K562 (cell line): Measurements from ENCODE around the gene NIPAL3. TPM values are rescaled to one million over a fixed set of nuclear protein-coding genes. Genes with fewer than 3 reads are reported as not detected.

ENCODE experiments used
- BRCA1 ChIP-seq, 2 experiments: fragments of 450-650 bp in 1 of 2; sonication (generic) in 1 of 2; formaldehyde crosslinking in 1 of 2; IDR thresholded peaks; 2 replicates each; pipeline versions ENCODE4 v1.5.0 to v1.6.1; 2017 to 2020; ENCODE audit warnings: mild to moderate bottlenecking in 1 of 2, missing genetic modification reagents in 1 of 2
- BRD4 ChIP-seq: fragments of 200-600 bp; sonication (generic); IDR thresholded peaks from 2 replicates; pipeline ENCODE4 v1.6.1; 2017; ENCODE audit warnings: inconsistent platforms
- BRD9 ChIP-seq: fragments of 450-650 bp; IDR thresholded peaks from 2 replicates; pipeline ENCODE4 v1.6.1; 2018; ENCODE audit warnings: low read depth; ENCODE audit not compliant: partially characterized antibody
- CHD1 ChIP-seq: fragments of 200-600 bp; sonication (generic); IDR thresholded peaks from one replicate; pipeline ENCODE4 v1.6.1; 2012; ENCODE audit warnings: mild to moderate bottlenecking, moderate library complexity, low read length, inconsistent platforms
- KAT7 ChIP-seq: sonication (generic); formaldehyde crosslinking; IDR thresholded peaks from 2 replicates; pipeline ENCODE4 v1.8.0; 2022; ENCODE audit warnings: missing genetic modification reagents, mild to moderate bottlenecking, borderline replicate concordance
- SMAD1 ChIP-seq: fragments of 150-350 bp; IDR thresholded peaks from 2 replicates; pipeline ENCODE4 v1.6.1; 2014; ENCODE audit warnings: low read length, low read depth; ENCODE audit not compliant: partially characterized antibody
- SOX6 ChIP-seq: fragments of 450-650 bp; IDR thresholded peaks from 2 replicates; pipeline ENCODE4 v1.6.1; 2014; ENCODE audit warnings: mild to moderate bottlenecking
- ZNF311 ChIP-seq: fragments of 250-450 bp; sonication (Bioruptor Pico); IDR thresholded peaks from 2 replicates; pipeline ENCODE4 v1.4.0; 2020; ENCODE audit warnings: mild to moderate bottlenecking, moderate library complexity
- ZNF551 ChIP-seq: fragments of 250-450 bp; sonication (Bioruptor Pico); IDR thresholded peaks from 2 replicates; pipeline ENCODE4 v1.5.0; 2021; ENCODE audit warnings: mild to moderate bottlenecking, moderate library complexity
- polyA plus RNA-seq, 8 experiments: library from polyadenylated mRNA; depleted of rRNA in 4 of 8; stranded (reverse) in 5 of 8; unstranded in 3 of 8; fragments of >200 nt; fragmentation: Nextera tagmentation in 2 of 8; fragmentation: Illumina TruSeq in 1 of 8; extraction: Ambion mirVana in 2 of 8; extraction: Trizol in 1 of 8; gene quantifications; 2 replicates each; pipeline versions ENCODE4 v1.2.1 to v1.2.3, GENCODE V29; 2011 to 2014; ENCODE audit warnings: inconsistent platforms in 1 of 8, missing spikeins in 1 of 8
- total RNA-seq, 7 experiments: library from RNA; depleted of rRNA in 6 of 7; stranded (reverse); fragments of >200 nt in 6 of 7; fragmentation: Illumina TruSeq in 2 of 7; extraction: Trizol in 2 of 7; gene quantifications; 2 replicates each; pipeline versions ENCODE4 v1.2.1 to v1.2.3, GENCODE V29; 2011 to 2021; ENCODE audit warnings: low replicate concordance in 1 of 7
- TF ChIP-seq, protein P1 (sequence below): sonication (generic); formaldehyde crosslinking; IDR thresholded peaks from 2 replicates; pipeline ENCODE4 v1.8.1; 2022; ENCODE audit warnings: missing genetic modification reagents
- TF ChIP-seq, protein P2 (sequence below): sonication (generic); formaldehyde crosslinking; IDR thresholded peaks from 2 replicates; pipeline ENCODE4 v1.8.0; 2023; ENCODE audit warnings: mild to moderate bottlenecking, missing genetic modification reagents
- TF ChIP-seq, protein P3 (sequence below): fragments of 250-450 bp; sonication (Bioruptor Pico); IDR thresholded peaks from 2 replicates; pipeline ENCODE4 v1.4.0; 2020; ENCODE audit warnings: mild to moderate bottlenecking, moderate library complexity
- TF ChIP-seq, protein P4 (sequence below): fragments of 450-650 bp; IDR thresholded peaks from 2 replicates; pipeline ENCODE4 v1.6.1; 2017; ENCODE audit warnings: antibody characterized with exemption, mild to moderate bottlenecking

NIPAL3 gene
- total and polyA plus RNA-seq, 9 of the 15 experiments (the other 6 are each of a cell fraction or from before 2014, with no cell fraction given), result 10.5 to 26.3 (median 16.0) TPM

DNA sequence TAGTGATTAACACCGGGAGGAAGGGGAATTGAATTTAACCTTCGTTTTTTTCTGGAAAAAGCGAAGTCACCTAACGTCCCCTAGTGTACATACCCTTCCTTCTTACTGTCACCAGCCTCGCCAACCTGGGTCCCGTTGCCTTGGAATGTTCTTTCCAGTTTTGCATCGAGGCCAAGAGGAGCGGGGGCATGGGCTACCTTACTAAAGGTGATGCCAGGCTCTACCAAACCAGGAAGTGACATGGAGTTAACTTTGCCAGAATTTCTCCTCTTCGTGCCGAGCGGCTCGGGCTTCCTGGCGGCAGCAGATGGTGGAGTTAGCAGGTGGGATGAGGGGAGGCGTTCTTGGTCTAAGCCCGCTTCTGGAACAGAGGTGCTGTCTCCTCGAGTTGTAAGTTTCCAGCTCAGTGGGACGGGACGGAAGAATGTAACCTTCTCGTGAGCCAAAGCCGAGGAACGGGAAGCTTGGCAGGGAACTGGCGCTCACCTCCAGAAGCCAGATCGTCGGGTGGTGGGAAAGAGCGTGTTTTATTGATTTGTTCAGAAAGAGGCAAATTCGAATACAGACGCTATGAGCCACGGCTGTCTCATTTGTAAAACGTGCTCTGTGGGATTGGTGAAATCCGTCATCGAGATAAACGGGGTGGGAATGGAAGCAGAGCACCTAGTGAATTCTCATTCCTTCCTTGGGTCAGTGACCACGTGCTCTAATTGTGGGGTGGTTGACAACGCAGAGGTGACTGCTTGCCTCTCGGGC is 486 bp downstream of the NIPAL3 start (continued):
- TF ChIP-seq, protein P1, sequence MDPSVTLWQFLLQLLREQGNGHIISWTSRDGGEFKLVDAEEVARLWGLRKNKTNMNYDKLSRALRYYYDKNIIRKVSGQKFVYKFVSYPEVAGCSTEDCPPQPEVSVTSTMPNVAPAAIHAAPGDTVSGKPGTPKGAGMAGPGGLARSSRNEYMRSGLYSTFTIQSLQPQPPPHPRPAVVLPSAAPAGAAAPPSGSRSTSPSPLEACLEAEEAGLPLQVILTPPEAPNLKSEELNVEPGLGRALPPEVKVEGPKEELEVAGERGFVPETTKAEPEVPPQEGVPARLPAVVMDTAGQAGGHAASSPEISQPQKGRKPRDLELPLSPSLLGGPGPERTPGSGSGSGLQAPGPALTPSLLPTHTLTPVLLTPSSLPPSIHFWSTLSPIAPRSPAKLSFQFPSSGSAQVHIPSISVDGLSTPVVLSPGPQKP (CRISPR knock-in tag), result no peak
- TF ChIP-seq, protein P2, sequence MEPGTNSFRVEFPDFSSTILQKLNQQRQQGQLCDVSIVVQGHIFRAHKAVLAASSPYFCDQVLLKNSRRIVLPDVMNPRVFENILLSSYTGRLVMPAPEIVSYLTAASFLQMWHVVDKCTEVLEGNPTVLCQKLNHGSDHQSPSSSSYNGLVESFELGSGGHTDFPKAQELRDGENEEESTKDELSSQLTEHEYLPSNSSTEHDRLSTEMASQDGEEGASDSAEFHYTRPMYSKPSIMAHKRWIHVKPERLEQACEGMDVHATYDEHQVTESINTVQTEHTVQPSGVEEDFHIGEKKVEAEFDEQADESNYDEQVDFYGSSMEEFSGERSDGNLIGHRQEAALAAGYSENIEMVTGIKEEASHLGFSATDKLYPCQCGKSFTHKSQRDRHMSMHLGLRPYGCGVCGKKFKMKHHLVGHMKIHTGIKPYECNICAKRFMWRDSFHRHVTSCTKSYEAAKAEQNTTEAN, result 0 out of 2 replicates have a peak, but pooled peaks have one; percentile 58
- TF ChIP-seq SOX6, result no peak
- no peak for TF ChIP-seq BRD4
- no peak for TF ChIP-seq BRD9
- TF ChIP-seq, protein P3, sequence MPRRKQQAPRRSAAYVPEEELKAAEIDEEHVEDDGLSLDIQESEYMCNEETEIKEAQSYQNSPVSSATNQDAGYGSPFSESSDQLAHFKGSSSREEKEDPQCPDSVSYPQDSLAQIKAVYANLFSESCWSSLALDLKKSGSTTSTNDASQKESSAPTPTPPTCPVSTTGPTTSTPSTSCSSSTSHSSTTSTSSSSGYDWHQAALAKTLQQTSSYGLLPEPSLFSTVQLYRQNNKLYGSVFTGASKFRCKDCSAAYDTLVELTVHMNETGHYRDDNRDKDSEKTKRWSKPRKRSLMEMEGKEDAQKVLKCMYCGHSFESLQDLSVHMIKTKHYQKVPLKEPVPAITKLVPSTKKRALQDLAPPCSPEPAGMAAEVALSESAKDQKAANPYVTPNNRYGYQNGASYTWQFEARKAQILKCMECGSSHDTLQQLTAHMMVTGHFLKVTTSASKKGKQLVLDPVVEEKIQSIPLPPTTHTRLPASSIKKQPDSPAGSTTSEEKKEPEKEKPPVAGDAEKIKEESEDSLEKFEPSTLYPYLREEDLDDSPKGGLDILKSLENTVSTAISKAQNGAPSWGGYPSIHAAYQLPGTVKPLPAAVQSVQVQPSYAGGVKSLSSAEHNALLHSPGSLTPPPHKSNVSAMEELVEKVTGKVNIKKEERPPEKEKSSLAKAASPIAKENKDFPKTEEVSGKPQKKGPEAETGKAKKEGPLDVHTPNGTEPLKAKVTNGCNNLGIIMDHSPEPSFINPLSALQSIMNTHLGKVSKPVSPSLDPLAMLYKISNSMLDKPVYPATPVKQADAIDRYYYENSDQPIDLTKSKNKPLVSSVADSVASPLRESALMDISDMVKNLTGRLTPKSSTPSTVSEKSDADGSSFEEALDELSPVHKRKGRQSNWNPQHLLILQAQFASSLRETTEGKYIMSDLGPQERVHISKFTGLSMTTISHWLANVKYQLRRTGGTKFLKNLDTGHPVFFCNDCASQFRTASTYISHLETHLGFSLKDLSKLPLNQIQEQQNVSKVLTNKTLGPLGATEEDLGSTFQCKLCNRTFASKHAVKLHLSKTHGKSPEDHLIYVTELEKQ (CRISPR knock-in tag), result no peak
- 0 out of 2 replicates have a peak, but pooled peaks have one; percentile 59 for TF ChIP-seq KAT7 (CRISPR knock-in tag)
- TF ChIP-seq, protein P4, sequence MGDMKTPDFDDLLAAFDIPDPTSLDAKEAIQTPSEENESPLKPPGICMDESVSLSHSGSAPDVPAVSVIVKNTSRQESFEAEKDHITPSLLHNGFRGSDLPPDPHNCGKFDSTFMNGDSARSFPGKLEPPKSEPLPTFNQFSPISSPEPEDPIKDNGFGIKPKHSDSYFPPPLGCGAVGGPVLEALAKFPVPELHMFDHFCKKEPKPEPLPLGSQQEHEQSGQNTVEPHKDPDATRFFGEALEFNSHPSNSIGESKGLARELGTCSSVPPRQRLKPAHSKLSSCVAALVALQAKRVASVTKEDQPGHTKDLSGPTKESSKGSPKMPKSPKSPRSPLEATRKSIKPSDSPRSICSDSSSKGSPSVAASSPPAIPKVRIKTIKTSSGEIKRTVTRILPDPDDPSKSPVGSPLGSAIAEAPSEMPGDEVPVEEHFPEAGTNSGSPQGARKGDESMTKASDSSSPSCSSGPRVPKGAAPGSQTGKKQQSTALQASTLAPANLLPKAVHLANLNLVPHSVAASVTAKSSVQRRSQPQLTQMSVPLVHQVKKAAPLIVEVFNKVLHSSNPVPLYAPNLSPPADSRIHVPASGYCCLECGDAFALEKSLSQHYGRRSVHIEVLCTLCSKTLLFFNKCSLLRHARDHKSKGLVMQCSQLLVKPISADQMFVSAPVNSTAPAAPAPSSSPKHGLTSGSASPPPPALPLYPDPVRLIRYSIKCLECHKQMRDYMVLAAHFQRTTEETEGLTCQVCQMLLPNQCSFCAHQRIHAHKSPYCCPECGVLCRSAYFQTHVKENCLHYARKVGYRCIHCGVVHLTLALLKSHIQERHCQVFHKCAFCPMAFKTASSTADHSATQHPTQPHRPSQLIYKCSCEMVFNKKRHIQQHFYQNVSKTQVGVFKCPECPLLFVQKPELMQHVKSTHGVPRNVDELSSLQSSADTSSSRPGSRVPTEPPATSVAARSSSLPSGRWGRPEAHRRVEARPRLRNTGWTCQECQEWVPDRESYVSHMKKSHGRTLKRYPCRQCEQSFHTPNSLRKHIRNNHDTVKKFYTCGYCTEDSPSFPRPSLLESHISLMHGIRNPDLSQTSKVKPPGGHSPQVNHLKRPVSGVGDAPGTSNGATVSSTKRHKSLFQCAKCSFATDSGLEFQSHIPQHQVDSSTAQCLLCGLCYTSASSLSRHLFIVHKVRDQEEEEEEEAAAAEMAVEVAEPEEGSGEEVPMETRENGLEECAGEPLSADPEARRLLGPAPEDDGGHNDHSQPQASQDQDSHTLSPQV, result peak; percentile 86
- TF ChIP-seq SMAD1, result no peak
- TF ChIP-seq BRCA1 (IDR thresholded peaks at IDR 0.05), result no peak
- TF ChIP-seq BRCA1 (CRISPR knock-in tag; IDR thresholded peaks at IDR 0.05), result no peak
- TF ChIP-seq ZNF311 (CRISPR knock-in tag), result no peak
- TF ChIP-seq ZNF551 (CRISPR knock-in tag), result no peak
- no peak for TF ChIP-seq CHD1
